GM12878 (cell line): ENCODE results near the gene ASB6. TPM values are rescaled to one million over a fixed set of nuclear protein-coding genes. Genes with fewer than 3 reads are reported as not detected.

ENCODE experiments used
- BCL11A ChIP-seq: IDR thresholded peaks from 2 replicates; pipeline ENCODE4 v1.6.1; 2011; ENCODE audit warnings: low read depth, low read length
- BMI1 ChIP-seq: fragments of 450-650 bp; IDR thresholded peaks from 2 replicates; pipeline ENCODE4 v1.6.1; 2016; ENCODE audit warnings: mild to moderate bottlenecking, moderate library complexity, borderline replicate concordance
- CBFB ChIP-seq: IDR thresholded peaks from 2 replicates; pipeline ENCODE4 v1.6.1; 2016; ENCODE audit warnings: antibody characterized with exemption, low read depth
- CHD1 ChIP-seq: IDR thresholded peaks from 2 replicates; pipeline ENCODE4 v1.6.1; 2012; ENCODE audit warnings: low read depth, low read length, improper control_type of control experiment
- CHD4 ChIP-seq: fragments of 200-600 bp; sonication (generic); IDR thresholded peaks from 2 replicates; pipeline ENCODE4 v1.6.1; 2016; ENCODE audit warnings: mild to moderate bottlenecking
- CTCF ChIP-seq, 3 experiments: IDR thresholded peaks in 2 of 3; conservative IDR thresholded peaks in 1 of 3; 2 replicates each; pipeline ENCODE4 v1.5.1; 2011; ENCODE audit warnings: low read depth in 3 of 3, low read length in 3 of 3, mild to moderate bottlenecking in 3 of 3, control low read depth in 2 of 3, moderate library complexity in 2 of 3, inconsistent platforms in 1 of 3, mixed read lengths in 1 of 3; ENCODE audit not compliant: control insufficient read depth in 2 of 3, insufficient read depth in 1 of 3; ENCODE audit errors: extremely low read depth in 1 of 3
- ESRRA ChIP-seq: IDR thresholded peaks from 2 replicates; pipeline ENCODE4 v1.6.1; 2012; ENCODE audit warnings: mild to moderate bottlenecking, low read length, improper control_type of control experiment
- FOS ChIP-seq: IDR thresholded peaks from 3 replicates; pipeline ENCODE4 v1.6.1; 2011; ENCODE audit warnings: borderline replicate concordance; ENCODE audit not compliant: insufficient read length; ENCODE audit errors: extremely low read depth
- FOXM1 ChIP-seq: IDR thresholded peaks from 2 replicates; pipeline ENCODE4 v1.6.1; 2012; ENCODE audit warnings: low read depth, mild to moderate bottlenecking, inconsistent platforms, low read length, moderate library complexity
- HDAC2 ChIP-seq: fragments of 200-600 bp; sonication (generic); IDR thresholded peaks from 2 replicates; pipeline ENCODE4 v1.6.1; 2017
- IRF3 ChIP-seq: fragments of 450-650 bp; IDR thresholded peaks from 2 replicates; pipeline ENCODE4 v1.6.1; 2014; ENCODE audit warnings: mild to moderate bottlenecking
- IRF4 ChIP-seq: IDR thresholded peaks from 2 replicates; pipeline ENCODE4 v1.6.1; 2011; ENCODE audit warnings: low read depth, low read length
- NBN ChIP-seq: fragments of 450-650 bp; IDR thresholded peaks from 2 replicates; pipeline ENCODE4 v1.6.1; 2016
- NFYB ChIP-seq: IDR thresholded peaks from 2 replicates; pipeline ENCODE4 v1.6.1; 2011; ENCODE audit warnings: low read depth, mild to moderate bottlenecking, low read length, improper control_type of control experiment, moderate library complexity; ENCODE audit not compliant: insufficient read depth
- RAD21 ChIP-seq: IDR thresholded peaks from 2 replicates; pipeline ENCODE4 v1.6.1; 2011; ENCODE audit warnings: mild to moderate bottlenecking, low read depth, low read length, moderate library complexity; ENCODE audit not compliant: insufficient read depth
- RBBP5 ChIP-seq: fragments of 200-600 bp; sonication (generic); conservative IDR thresholded peaks from 2 replicates; pipeline ENCODE4 v1.6.1; 2016
- SIX5 ChIP-seq: IDR thresholded peaks from 2 replicates; pipeline ENCODE4 v1.6.1; 2011; ENCODE audit warnings: mild to moderate bottlenecking, low read depth, low read length, moderate library complexity; ENCODE audit not compliant: severe bottlenecking
- SMAD1 ChIP-seq: fragments of 450-650 bp; IDR thresholded peaks from 2 replicates; pipeline ENCODE4 v1.6.1; 2018; ENCODE audit warnings: mild to moderate bottlenecking, low read depth; ENCODE audit not compliant: partially characterized antibody
- SPI1 ChIP-seq: IDR thresholded peaks from 2 replicates; pipeline ENCODE4 v1.6.1; 2011; ENCODE audit warnings: low read depth, mild to moderate bottlenecking, low read length, moderate library complexity, borderline replicate concordance; ENCODE audit not compliant: insufficient read depth
- SREBF1 ChIP-seq: IDR thresholded peaks from 2 replicates; pipeline ENCODE4 v1.6.1; 2012; ENCODE audit warnings: mild to moderate bottlenecking, low read length
- STAT3 ChIP-seq: IDR thresholded peaks from 2 replicates; pipeline ENCODE4 v1.6.1; 2011; ENCODE audit warnings: low read depth, low read length, improper control_type of control experiment
- TCF3 ChIP-seq: IDR thresholded peaks from 2 replicates; pipeline ENCODE4 v1.6.1; 2012; ENCODE audit warnings: low read depth, mild to moderate bottlenecking, low read length, borderline replicate concordance; ENCODE audit not compliant: insufficient read depth
- USF2 ChIP-seq: IDR thresholded peaks from 2 replicates; pipeline ENCODE4 v1.6.1; 2011; ENCODE audit warnings: low read depth, low read length, improper control_type of control experiment, borderline replicate concordance
- WRNIP1 ChIP-seq: IDR thresholded peaks from 2 replicates; pipeline ENCODE4 v1.6.1; 2011; ENCODE audit warnings: low read depth, low read length, improper control_type of control experiment, borderline replicate concordance
- ZBTB4 ChIP-seq: fragments of 450-650 bp; formaldehyde crosslinking; IDR thresholded peaks from 2 replicates; pipeline ENCODE4 v1.4.0; 2022; ENCODE audit warnings: mild to moderate bottlenecking, moderate library complexity
- ZNF207 ChIP-seq: fragments of 450-650 bp; IDR thresholded peaks from 2 replicates; pipeline ENCODE4 v1.6.1; 2014; ENCODE audit warnings: antibody characterized with exemption, mild to moderate bottlenecking, borderline replicate concordance
- polyA plus RNA-seq, 11 experiments: library from polyadenylated mRNA; depleted of rRNA in 4 of 11; unstranded in 6 of 11; stranded (reverse) in 5 of 11; fragments of >200 nt; fragmentation: Nextera tagmentation in 4 of 11; fragmentation: Illumina TruSeq in 1 of 11; extraction: Ambion mirVana in 4 of 11; extraction: Trizol in 1 of 11; gene quantifications; 1 replicate in 1 of 11; 2 replicates in 10 of 11; pipeline versions ENCODE4 v1.2.1 to v1.2.3, GENCODE V29; 2011 to 2016; ENCODE audit warnings: inconsistent platforms in 2 of 11, missing spikeins in 2 of 11, low read depth in 1 of 11
- total RNA-seq, 4 experiments: library from RNA; depleted of rRNA in 3 of 4; stranded (reverse); fragments of >200 nt in 3 of 4; fragmentation: Illumina TruSeq in 1 of 4; extraction: Trizol in 1 of 4; gene quantifications; 2 replicates each; pipeline versions ENCODE4 v1.2.1 to v1.2.3, GENCODE V29; 2013 to 2021

The ASB6 gene
- total and polyA plus RNA-seq, 10 of the 15 experiments (the other 5 are each of a cell fraction or from before 2014, with no cell fraction given), result 0.80 to 18.2 (median 9.9) TPM

- no peak for TF ChIP-seq TCF3
- no peak for TF ChIP-seq RBBP5
- no peak for TF ChIP-seq SIX5
- TF ChIP-seq SREBF1, result no peak
- no peak for TF ChIP-seq CTCF (IDR thresholded peaks at IDR 0.05 in 2 of 3, conservative IDR thresholded peaks at IDR 0.05 in 1 of 3; ENCODE audit: control insufficient read depth in 2 of 3, extremely low read depth in 1 of 3, insufficient read depth in 1 of 3, low read depth in 3 of 3, low read length in 3 of 3)
- TF ChIP-seq ZNF207, result peak; percentile 82
- TF ChIP-seq NBN, result peak; percentile 70; the same call in 1 of the 2 replicates
- no peak for TF ChIP-seq FOXM1
- no peak for TF ChIP-seq CHD4
- TF ChIP-seq HDAC2, result no peak
- peak; percentile 29; the same call in 1 of the 2 replicates for TF ChIP-seq SPI1
- no peak for TF ChIP-seq IRF3
- TF ChIP-seq STAT3, result no peak
- no peak for TF ChIP-seq WRNIP1
- no peak for TF ChIP-seq IRF4
- TF ChIP-seq BCL11A, result no peak
- peak; percentile 79; the same call in 1 of the 2 replicates for TF ChIP-seq CBFB
- TF ChIP-seq RAD21, result no peak
- no peak for TF ChIP-seq FOS
- TF ChIP-seq BMI1, result no peak
- no peak for TF ChIP-seq SMAD1
- peak; percentile 82 for TF ChIP-seq USF2
- no peak; the same call in 1 of the 2 replicates for TF ChIP-seq ZBTB4 (CRISPR knock-in tag)
- no peak for TF ChIP-seq ESRRA
- no peak for TF ChIP-seq CHD1
- no peak for TF ChIP-seq NFYB
Observed at GRCh38 chr9:129626079-129626624, 15.8 kb downstream of the ASB6 start, which contains the start of gene NTMT1 (continued).
